Measurements from ENCODE around the gene MYO5A.

MYO5A gene

DNA sequence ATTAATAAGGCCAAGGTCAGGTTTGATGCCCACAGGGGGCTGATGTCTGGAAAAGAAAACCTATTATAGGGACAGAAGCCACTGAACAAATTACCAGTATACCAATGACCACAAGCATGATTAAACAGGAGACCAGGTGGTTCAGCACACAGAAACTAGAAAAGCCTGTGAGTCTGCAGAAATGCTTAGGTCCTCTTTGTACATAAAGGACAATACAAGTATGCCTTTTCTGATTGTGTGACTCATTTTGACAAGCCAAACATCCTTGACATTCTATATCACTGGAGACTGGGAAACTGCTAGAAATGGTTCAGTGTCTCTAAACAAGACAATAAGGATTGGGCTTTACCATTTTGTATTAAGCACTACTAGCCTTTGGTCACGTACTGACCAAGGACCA lies 119.9 kb downstream of the MYO5A start:
- TF ChIP-seq, protein P1, sequence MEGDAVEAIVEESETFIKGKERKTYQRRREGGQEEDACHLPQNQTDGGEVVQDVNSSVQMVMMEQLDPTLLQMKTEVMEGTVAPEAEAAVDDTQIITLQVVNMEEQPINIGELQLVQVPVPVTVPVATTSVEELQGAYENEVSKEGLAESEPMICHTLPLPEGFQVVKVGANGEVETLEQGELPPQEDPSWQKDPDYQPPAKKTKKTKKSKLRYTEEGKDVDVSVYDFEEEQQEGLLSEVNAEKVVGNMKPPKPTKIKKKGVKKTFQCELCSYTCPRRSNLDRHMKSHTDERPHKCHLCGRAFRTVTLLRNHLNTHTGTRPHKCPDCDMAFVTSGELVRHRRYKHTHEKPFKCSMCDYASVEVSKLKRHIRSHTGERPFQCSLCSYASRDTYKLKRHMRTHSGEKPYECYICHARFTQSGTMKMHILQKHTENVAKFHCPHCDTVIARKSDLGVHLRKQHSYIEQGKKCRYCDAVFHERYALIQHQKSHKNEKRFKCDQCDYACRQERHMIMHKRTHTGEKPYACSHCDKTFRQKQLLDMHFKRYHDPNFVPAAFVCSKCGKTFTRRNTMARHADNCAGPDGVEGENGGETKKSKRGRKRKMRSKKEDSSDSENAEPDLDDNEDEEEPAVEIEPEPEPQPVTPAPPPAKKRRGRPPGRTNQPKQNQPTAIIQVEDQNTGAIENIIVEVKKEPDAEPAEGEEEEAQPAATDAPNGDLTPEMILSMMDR (IDR thresholded peaks at IDR 0.05; ENCODE audit: low read depth, low read length), result no peak
- TF ChIP-seq, protein P2, sequence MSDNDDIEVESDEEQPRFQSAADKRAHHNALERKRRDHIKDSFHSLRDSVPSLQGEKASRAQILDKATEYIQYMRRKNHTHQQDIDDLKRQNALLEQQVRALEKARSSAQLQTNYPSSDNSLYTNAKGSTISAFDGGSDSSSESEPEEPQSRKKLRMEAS (IDR thresholded peaks at IDR 0.05; ENCODE audit: low read depth, low read length), result no peak
- TF ChIP-seq POLR2A (IDR thresholded peaks at IDR 0.05; ENCODE audit: extremely low read depth, insufficient read length) (no peak), MYC (IDR thresholded peaks at IDR 0.05; ENCODE audit: low read depth, low read length) (no peak)
- no peak overlapping the region for H3K4me3 ChIP-seq (ENCODE audit: low read depth, low read length)
- no peak for DNase-seq (ENCODE audit: low read depth)

DNA sequence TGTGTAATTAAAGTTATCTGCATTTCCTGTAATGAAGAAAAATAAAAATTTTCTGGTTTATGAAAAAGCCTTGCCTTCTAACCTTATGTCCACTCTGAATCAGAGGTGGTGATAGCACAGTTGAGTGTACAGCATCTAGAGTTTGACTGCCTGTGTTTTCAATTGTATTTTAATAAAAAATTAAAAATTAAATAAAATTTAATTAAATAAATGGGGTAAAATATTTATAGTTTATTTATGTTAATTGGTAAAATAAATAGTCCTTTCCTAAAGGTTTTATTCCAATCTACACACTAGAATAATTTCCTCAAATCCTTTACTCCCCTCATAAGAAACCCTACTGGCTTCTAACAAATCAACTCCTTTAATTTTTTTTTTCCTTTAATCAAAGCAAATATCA lies 121.3 kb downstream of the MYO5A start:
- H3K4me3 ChIP-seq (ENCODE audit: low read depth, low read length), result no peak overlapping the region
- no peak for DNase-seq (ENCODE audit: low read depth)
- TF ChIP-seq MYC (IDR thresholded peaks at IDR 0.05; ENCODE audit: low read depth, low read length), result no peak
- TF ChIP-seq, protein P2 (IDR thresholded peaks at IDR 0.05; ENCODE audit: low read depth, low read length), result no peak
- TF ChIP-seq, protein P1 (IDR thresholded peaks at IDR 0.05; ENCODE audit: low read depth, low read length), result no peak
- no peak for TF ChIP-seq POLR2A (IDR thresholded peaks at IDR 0.05; ENCODE audit: extremely low read depth, insufficient read length)

DNA sequence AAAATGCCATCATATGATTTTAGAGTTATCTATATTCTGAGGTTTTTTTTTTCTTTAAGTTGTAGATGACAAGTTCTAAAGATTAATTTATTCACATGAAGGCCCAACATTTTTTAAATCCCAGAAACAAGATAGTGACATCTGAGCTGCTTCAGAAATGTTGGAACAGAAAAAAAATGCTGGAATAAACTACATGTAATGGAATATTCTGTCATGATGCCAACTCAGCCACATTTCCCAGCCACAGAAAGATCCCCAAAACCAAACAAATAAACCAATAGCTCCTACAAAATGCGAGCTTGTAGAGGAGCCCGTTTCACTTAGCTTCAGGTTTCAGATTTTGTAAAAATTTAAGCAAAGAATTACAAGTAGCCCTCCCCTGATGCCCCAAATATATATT lies 122.1 kb downstream of the MYO5A start:
- H3K4me3 ChIP-seq (ENCODE audit: low read depth, low read length), result no peak overlapping the region
- DNase-seq (ENCODE audit: low read depth), result no peak
- TF ChIP-seq POLR2A (IDR thresholded peaks at IDR 0.05; ENCODE audit: extremely low read depth, insufficient read length), result no peak
- TF ChIP-seq MYC (IDR thresholded peaks at IDR 0.05; ENCODE audit: low read depth, low read length), result no peak
- TF ChIP-seq, protein P2 (IDR thresholded peaks at IDR 0.05; ENCODE audit: low read depth, low read length), result no peak
- TF ChIP-seq, protein P1 (IDR thresholded peaks at IDR 0.05; ENCODE audit: low read depth, low read length), result no peak

DNA sequence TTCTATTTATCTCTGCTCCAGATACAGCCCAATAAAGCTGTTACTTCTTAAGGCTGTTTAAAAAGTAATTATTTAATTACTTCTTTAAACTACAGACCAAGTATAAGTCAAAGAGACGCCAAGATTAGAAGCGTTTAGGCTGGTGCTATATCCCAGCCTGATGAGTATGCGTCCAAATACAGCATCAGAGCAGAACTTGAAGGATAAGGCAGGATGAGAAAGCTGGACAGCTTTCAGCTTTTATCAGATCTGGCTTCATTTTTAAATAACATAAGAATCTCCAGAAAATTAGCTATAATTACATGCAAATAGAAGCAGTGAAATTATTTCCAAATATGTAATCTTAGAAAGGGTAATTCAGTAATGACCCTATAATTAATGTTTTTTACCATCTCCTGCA lies 122.8 kb downstream of the MYO5A start:
- TF ChIP-seq, protein P2 (IDR thresholded peaks at IDR 0.05; ENCODE audit: low read depth, low read length), result no peak
- no peak for TF ChIP-seq MYC (IDR thresholded peaks at IDR 0.05; ENCODE audit: low read depth, low read length)
- no peak for TF ChIP-seq POLR2A (IDR thresholded peaks at IDR 0.05; ENCODE audit: extremely low read depth, insufficient read length)
- TF ChIP-seq, protein P1 (IDR thresholded peaks at IDR 0.05; ENCODE audit: low read depth, low read length), result no peak
- H3K4me3 ChIP-seq (ENCODE audit: low read depth, low read length), result no peak overlapping the region
- DNase-seq (ENCODE audit: low read depth), result no peak

DNA sequence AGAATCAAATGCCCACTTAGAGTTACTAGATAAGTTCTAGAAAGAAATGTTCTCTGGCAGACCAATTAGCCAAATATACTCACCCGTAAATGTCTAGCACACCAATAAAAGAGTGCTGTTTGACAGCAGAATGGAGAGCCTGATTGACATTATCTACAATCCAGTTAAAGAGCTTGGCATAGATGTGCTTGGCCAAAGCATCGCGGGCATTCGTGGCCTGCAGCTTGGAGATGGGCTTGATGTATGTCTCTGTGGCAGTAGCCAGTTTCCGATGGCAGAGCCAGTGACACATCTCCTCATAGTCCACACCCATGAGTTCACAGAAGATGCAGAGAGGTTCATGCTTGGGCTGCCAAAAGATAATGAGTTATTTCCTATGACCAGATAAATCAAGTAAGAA lies 131.6 kb downstream of the MYO5A start:
- no peak for DNase-seq (ENCODE audit: low read depth)
- H3K4me3 ChIP-seq (ENCODE audit: low read depth, low read length), result no peak overlapping the region
- TF ChIP-seq MYC (IDR thresholded peaks at IDR 0.05; ENCODE audit: low read depth, low read length), result no peak
- TF ChIP-seq, protein P1 (IDR thresholded peaks at IDR 0.05; ENCODE audit: low read depth, low read length), result no peak
- TF ChIP-seq, protein P2 (IDR thresholded peaks at IDR 0.05; ENCODE audit: low read depth, low read length), result no peak
- TF ChIP-seq POLR2A (IDR thresholded peaks at IDR 0.05; ENCODE audit: extremely low read depth, insufficient read length), result no peak

DNA sequence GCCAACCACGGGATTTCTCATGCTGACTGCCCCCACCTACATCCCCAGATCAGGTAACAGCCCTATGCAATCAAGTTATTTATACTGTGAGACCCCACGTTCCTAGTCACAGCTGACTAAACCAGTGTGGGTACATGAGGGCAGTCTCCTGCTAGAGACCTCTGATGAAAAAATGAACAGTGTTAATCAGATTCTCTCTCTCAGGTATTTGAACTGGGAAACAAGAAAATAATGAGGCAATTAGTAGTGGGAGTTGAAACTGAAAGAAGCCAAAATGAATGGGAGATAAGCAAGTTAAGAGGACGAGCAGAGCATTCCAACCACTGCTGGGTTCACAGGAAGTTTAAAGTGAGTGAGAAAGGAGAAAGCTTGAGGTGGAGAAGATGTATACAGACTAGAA lies 134.6 kb downstream of the MYO5A start:
- no peak for TF ChIP-seq POLR2A (IDR thresholded peaks at IDR 0.05; ENCODE audit: extremely low read depth, insufficient read length)
- TF ChIP-seq MYC (IDR thresholded peaks at IDR 0.05; ENCODE audit: low read depth, low read length), result no peak
- TF ChIP-seq, protein P1 (IDR thresholded peaks at IDR 0.05; ENCODE audit: low read depth, low read length), result no peak
- TF ChIP-seq, protein P2 (IDR thresholded peaks at IDR 0.05; ENCODE audit: low read depth, low read length), result no peak
- no peak overlapping the region for H3K4me3 ChIP-seq (ENCODE audit: low read depth, low read length)
- no peak for DNase-seq (ENCODE audit: low read depth)

Data from NB4 (cell line).